ENCODE measurements around the gene KRTAP21-1. TPM values are rescaled to one million over a fixed set of nuclear protein-coding genes. Genes with fewer than 3 reads are reported as not detected.

Gene KRTAP21-1
- total RNA-seq, 1 donor from 2014 or later, result not detected

- no peak for TF ChIP-seq CTCF (IDR thresholded peaks at IDR 0.05)
- no peak within 1 kb of the TSS for H3K27ac ChIP-seq
- ATAC-seq, result no peak
Measured at GRCh38 chr21:30718239-30718909, 36.9 kb downstream of the KRTAP21-1 start, which contains the start of gene KRTAP21-3. TSS of gene KRTAP21-3 (minus strand) at chr21:30718777. CDS start at chr21:30718759, 18 bp downstream.

GRCh38 chr21:30717105-30717504, 38.1 kb downstream of the KRTAP21-1 start:
- ATAC-seq (no peak), DNase-seq (no peak)
- Histone ChIP-seq H3K9me3 (no peaks in the 10 kb centered on the region), H3K36me3 (no peaks in the 10 kb centered on the region), H3K4me1 (no peaks in the 10 kb centered on the region), H3K27ac (no peak overlapping the region), H3K4me3 (no peak overlapping the region), H3K27me3 (no peaks in the 10 kb centered on the region)
- intact Hi-C loops (cut with DNase I), result no loop called here
- no peak for TF ChIP-seq CTCF (IDR thresholded peaks at IDR 0.05)

More at GRCh38 chr21:30718239-30718909, 36.9 kb downstream of the KRTAP21-1 start, which contains the start of gene KRTAP21-3:
- no peaks in the 10 kb centered on the region for H3K27me3 ChIP-seq
- H3K4me3 ChIP-seq, result no peak within 1 kb of the TSS
- DNase-seq, result no peak
- intact Hi-C loops (cut with DNase I), result no loop called here
- no peaks in the 10 kb centered on the region for H3K4me1 ChIP-seq
- no peaks in the 10 kb centered on the region for H3K36me3 ChIP-seq
- no peaks in the 10 kb centered on the region for H3K9me3 ChIP-seq

- Histone ChIP-seq H3K4me3 (no peak overlapping the region), H3K36me3 (no peaks in the 10 kb centered on the region), H3K27me3 (no peaks in the 10 kb centered on the region), H3K9me3 (no peaks in the 10 kb centered on the region), H3K4me1 (no peaks in the 10 kb centered on the region), H3K27ac (no peak overlapping the region)
- DNase-seq (no peak), ATAC-seq (no peak)
- no peak for TF ChIP-seq CTCF (IDR thresholded peaks at IDR 0.05)
- intact Hi-C loops (cut with DNase I), result no loop called here
Measured at GRCh38 chr21:30714946-30715345, 40.3 kb downstream of the KRTAP21-1 start.

GRCh38 chr21:30714456-30714855, 40.8 kb downstream of the KRTAP21-1 start:
- DNase-seq (no peak), ATAC-seq (no peak)
- H3K4me1 ChIP-seq, result no peaks in the 10 kb centered on the region
- H3K4me3 ChIP-seq, result no peak overlapping the region
- no peaks in the 10 kb centered on the region for H3K9me3 ChIP-seq
- H3K36me3 ChIP-seq, result no peaks in the 10 kb centered on the region
- TF ChIP-seq CTCF (IDR thresholded peaks at IDR 0.05), result no peak
- intact Hi-C loops (cut with DNase I), result no loop called here
- H3K27me3 ChIP-seq, result no peaks in the 10 kb centered on the region
- H3K27ac ChIP-seq, result no peak overlapping the region

GRCh38 chr21:30713766-30714165, 41.5 kb downstream of the KRTAP21-1 start:
- H3K36me3 ChIP-seq, result no peaks in the 10 kb centered on the region
- ATAC-seq, result no peak
- no peaks in the 10 kb centered on the region for H3K4me1 ChIP-seq
- H3K9me3 ChIP-seq, result no peaks in the 10 kb centered on the region
- no peak overlapping the region for H3K4me3 ChIP-seq
- no peak overlapping the region for H3K27ac ChIP-seq
- intact Hi-C loops (cut with DNase I), result no loop called here
- no peaks in the 10 kb centered on the region for H3K27me3 ChIP-seq
- no peak for TF ChIP-seq CTCF (IDR thresholded peaks at IDR 0.05)
- no peak for DNase-seq

Measured in upper lobe of right lung (tissue), 1 donor.